Type B pancreatic cell (in vitro differentiated cells): ENCODE results near the gene PLEKHA4. TPM values are rescaled to one million over a fixed set of nuclear protein-coding genes. Genes with fewer than 3 reads are reported as not detected.

Source experiments
- DNase-seq: peaks from one replicate; pipeline ENCODE4 v3.0.0; 2021; ENCODE audit warnings: mixed read lengths; ENCODE audit not compliant: unreplicated experiment; ENCODE audit errors: extremely low spot score
- H3K27ac Mint-ChIP-seq: 2 replicates; pipeline ENCODE4 v1.8.0; 2021; ENCODE audit warnings: mild to moderate bottlenecking, mixed read lengths
- H3K27me3 Mint-ChIP-seq: 2 replicates; pipeline ENCODE4 v1.8.0; 2021; ENCODE audit warnings: mixed read lengths
- H3K36me3 Mint-ChIP-seq: 2 replicates; pipeline ENCODE4 v1.8.0; 2021; ENCODE audit warnings: mixed read lengths
- H3K4me1 Mint-ChIP-seq: one replicate; pipeline ENCODE4 v1.8.0; 2021; ENCODE audit warnings: mixed read lengths; ENCODE audit not compliant: unreplicated experiment
- H3K4me3 Mint-ChIP-seq: 2 replicates; pipeline ENCODE4 v1.8.0; 2021; ENCODE audit warnings: mild to moderate bottlenecking, mixed read lengths
- H3K9me3 Mint-ChIP-seq: 2 replicates; pipeline ENCODE4 v1.8.0; 2021; ENCODE audit warnings: mixed read lengths
- total RNA-seq: library from RNA; stranded (reverse); gene quantifications from 2 replicates; pipeline ENCODE4 v1.2.1, GENCODE V29; 2021; ENCODE audit warnings: low replicate concordance
- TF ChIP-seq, protein P1 (sequence below): fragments of 200-600 bp; sonication (generic); conservative IDR thresholded peaks from 2 replicates; pipeline ENCODE4 v1.5.0; 2021; ENCODE audit warnings: antibody characterized with exemption, mild to moderate bottlenecking

Gene PLEKHA4
- total RNA-seq, 1 donor from 2014 or later = 45.4 TPM

DNA sequence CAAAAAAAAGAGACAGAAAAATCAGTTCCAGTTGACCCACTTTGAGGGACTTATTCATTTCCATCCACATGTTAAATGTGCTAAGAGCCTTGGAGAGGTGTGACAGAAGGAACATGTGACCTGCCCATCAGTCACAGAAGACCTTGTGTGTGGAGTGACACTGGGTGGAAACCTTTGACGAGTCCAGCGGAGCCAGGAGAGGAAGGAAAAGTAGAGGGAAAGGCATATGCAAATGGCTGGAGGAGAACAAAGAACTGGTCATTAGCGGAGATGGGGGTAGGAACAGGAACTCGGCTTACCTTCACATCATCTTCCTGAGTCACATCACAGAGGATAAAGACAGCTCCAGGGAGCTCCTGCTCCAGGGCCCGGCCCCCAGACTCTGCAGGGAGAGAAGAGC lies 34.4 kb downstream of the PLEKHA4 start:
- DNase-seq = no peak
- TF ChIP-seq, protein P1, sequence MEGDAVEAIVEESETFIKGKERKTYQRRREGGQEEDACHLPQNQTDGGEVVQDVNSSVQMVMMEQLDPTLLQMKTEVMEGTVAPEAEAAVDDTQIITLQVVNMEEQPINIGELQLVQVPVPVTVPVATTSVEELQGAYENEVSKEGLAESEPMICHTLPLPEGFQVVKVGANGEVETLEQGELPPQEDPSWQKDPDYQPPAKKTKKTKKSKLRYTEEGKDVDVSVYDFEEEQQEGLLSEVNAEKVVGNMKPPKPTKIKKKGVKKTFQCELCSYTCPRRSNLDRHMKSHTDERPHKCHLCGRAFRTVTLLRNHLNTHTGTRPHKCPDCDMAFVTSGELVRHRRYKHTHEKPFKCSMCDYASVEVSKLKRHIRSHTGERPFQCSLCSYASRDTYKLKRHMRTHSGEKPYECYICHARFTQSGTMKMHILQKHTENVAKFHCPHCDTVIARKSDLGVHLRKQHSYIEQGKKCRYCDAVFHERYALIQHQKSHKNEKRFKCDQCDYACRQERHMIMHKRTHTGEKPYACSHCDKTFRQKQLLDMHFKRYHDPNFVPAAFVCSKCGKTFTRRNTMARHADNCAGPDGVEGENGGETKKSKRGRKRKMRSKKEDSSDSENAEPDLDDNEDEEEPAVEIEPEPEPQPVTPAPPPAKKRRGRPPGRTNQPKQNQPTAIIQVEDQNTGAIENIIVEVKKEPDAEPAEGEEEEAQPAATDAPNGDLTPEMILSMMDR = no peak
- peak overlapping the region; percentile 74 for H3K4me3 Mint-ChIP-seq

DNA sequence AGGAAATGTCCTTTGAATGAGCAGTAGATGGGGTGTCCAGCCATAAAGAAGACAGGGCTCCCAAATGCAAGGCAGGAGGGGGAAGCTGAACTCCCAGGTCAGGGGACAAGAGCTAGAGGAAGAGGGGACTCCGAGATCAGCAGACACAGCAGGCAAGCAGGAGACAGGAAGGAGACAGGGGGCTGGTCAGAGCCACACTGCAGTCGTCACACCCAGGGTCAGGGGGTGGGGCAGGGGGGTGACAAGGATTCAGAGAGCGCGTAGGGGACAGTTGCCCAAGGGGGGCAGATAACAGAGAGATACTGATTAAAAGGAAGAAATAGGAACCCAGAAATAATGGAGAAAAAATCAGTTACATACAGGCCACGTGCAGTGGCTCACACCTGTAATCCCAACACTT lies 35.4 kb downstream of the PLEKHA4 start:
- no peak overlapping the region for H3K4me3 Mint-ChIP-seq
- no peak overlapping the region for H3K27ac Mint-ChIP-seq
- H3K9me3 Mint-ChIP-seq = no peaks in the 10 kb centered on the region
- no peak for DNase-seq
- H3K27me3 Mint-ChIP-seq = no peaks in the 10 kb centered on the region
- TF ChIP-seq, protein P1 = no peak
- peaks cover 26% of the 10 kb centered on the region for H3K4me1 Mint-ChIP-seq
- peaks cover 4% of the 10 kb centered on the region for H3K36me3 Mint-ChIP-seq

More for the DNA sequence above, 34.4 kb downstream of the PLEKHA4 start:
- Mint-ChIP-seq H3K4me1 (peaks cover 26% of the 10 kb centered on the region), H3K27ac (peak overlapping the region; percentile 54), H3K36me3 (peaks cover 4% of the 10 kb centered on the region), H3K27me3 (no peaks in the 10 kb centered on the region), H3K9me3 (no peaks in the 10 kb centered on the region)

DNA sequence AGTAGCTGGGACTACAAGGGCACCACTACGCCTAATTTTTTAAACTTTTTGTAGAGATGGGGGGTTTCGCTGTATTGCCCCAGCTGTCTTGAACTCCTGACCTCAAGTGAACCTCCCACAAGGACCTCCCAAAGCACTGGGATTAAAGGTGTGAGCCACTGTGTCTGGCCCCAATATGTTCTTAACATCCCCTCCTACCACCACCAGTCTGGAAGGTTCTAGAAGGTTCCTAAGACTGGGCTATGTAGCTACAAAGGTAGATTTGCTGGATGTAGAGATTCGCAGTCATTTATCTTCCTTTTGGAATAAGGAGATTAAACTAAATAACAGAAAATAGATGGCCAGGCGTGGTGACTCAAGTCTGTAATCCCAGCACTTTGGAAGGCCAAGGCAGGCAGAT lies 37.5 kb downstream of the PLEKHA4 start:
- H3K9me3 Mint-ChIP-seq = no peaks in the 10 kb centered on the region
- no peak overlapping the region for H3K27ac Mint-ChIP-seq
- no peak for DNase-seq
- no peak overlapping the region for H3K4me3 Mint-ChIP-seq
- peaks cover 4% of the 10 kb centered on the region for H3K36me3 Mint-ChIP-seq
- TF ChIP-seq, protein P1 = no peak
- no peaks in the 10 kb centered on the region for H3K27me3 Mint-ChIP-seq
- peaks cover 16% of the 10 kb centered on the region for H3K4me1 Mint-ChIP-seq

DNA sequence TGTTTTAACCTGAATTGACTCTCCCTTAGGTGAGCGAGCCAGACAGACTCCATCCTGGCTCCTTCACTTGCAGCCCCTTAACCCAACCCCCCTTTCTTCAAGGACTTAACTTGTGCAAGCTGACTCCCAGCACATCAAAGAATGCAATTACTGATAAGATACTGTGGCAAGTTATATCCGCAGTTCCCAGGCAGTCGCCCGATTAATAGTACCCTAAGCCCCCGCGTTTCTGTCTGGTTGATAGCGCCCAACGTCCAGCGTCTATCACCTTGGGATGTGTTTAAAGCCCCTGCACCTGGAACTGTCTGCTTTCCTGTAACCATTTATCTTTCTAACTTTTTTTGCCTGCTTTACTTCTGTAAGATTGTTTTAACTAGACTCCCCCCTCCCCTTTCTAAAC lies 38.3 kb downstream of the PLEKHA4 start:
- DNase-seq = no peak
- no peak overlapping the region for H3K4me3 Mint-ChIP-seq
- H3K36me3 Mint-ChIP-seq = peaks cover 4% of the 10 kb centered on the region
- TF ChIP-seq, protein P1 = no peak
- H3K27ac Mint-ChIP-seq = peak overlapping the region; percentile 48
- H3K27me3 Mint-ChIP-seq = no peaks in the 10 kb centered on the region
- peaks cover 11% of the 10 kb centered on the region for H3K4me1 Mint-ChIP-seq
- H3K9me3 Mint-ChIP-seq = no peaks in the 10 kb centered on the region

DNA sequence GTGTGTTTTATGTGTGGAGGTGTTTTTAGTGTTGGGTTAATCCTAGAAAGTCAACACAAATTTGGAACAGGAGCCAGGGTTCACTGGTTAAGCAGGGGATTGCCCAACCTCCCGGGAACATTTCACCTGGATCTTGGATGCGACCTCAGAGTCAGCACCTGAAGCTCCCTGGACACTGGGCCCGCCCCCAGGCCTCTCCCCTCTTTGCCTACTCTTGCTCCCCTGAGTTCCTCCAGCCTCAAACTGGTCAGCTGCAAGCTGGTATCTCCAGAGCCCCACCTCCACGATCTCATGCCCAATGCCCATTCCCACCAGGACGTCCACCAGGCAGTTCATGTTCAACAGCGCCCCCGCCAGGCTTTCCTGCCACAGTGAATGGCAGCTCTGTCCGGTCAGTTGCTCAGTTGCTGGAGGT lies 41.8 kb downstream of the PLEKHA4 start:
- no peaks in the 10 kb centered on the region for H3K9me3 Mint-ChIP-seq
- no peak overlapping the region for H3K27ac Mint-ChIP-seq
- no peak overlapping the region for H3K4me3 Mint-ChIP-seq
- no peaks in the 10 kb centered on the region for H3K36me3 Mint-ChIP-seq
- H3K4me1 Mint-ChIP-seq = peaks cover 6% of the 10 kb centered on the region
- TF ChIP-seq, protein P1 = peak; percentile 29
- DNase-seq = no peak
- no peaks in the 10 kb centered on the region for H3K27me3 Mint-ChIP-seq

DNA sequence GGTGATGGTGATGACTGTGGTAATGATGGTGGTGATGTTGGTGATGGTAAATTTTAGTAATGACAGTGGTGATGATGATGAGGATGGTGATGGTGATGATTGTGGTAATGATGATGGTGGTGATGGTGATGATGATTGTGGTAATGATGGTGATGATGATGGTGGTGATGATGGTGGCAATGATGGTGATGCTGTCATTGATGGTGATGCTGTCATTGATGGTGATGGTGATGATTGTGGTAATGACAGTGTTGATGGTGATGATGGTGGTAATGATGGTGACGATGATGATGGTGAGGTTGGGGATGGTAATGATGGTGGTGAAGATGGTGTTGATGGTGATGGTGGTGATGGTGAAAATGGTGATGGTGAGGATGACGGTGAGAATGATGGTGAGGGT lies 45.9 kb downstream of the PLEKHA4 start:
- Mint-ChIP-seq H3K4me1 (peaks cover 9% of the 10 kb centered on the region), H3K9me3 (no peaks in the 10 kb centered on the region), H3K36me3 (peaks cover 3% of the 10 kb centered on the region), H3K4me3 (no peak overlapping the region), H3K27me3 (no peaks in the 10 kb centered on the region), H3K27ac (no peak overlapping the region)
- no peak for DNase-seq
- TF ChIP-seq, protein P1 = no peak
